ENCODE data around the gene MYCBPAP. TPM values are rescaled to one million over a fixed set of nuclear protein-coding genes. Genes with fewer than 3 reads are reported as not detected.
"Not testable (repeated sequence)": the region's sequence is repeated elsewhere in the genome, so short reads cannot be mapped to it uniquely, and the experiment has no call there.

MYCBPAP gene
- total RNA-seq, 8 experiments from 2014 or later, result 0.71 to 2.8 (median 1.2) TPM; not detected in 1

DNA sequence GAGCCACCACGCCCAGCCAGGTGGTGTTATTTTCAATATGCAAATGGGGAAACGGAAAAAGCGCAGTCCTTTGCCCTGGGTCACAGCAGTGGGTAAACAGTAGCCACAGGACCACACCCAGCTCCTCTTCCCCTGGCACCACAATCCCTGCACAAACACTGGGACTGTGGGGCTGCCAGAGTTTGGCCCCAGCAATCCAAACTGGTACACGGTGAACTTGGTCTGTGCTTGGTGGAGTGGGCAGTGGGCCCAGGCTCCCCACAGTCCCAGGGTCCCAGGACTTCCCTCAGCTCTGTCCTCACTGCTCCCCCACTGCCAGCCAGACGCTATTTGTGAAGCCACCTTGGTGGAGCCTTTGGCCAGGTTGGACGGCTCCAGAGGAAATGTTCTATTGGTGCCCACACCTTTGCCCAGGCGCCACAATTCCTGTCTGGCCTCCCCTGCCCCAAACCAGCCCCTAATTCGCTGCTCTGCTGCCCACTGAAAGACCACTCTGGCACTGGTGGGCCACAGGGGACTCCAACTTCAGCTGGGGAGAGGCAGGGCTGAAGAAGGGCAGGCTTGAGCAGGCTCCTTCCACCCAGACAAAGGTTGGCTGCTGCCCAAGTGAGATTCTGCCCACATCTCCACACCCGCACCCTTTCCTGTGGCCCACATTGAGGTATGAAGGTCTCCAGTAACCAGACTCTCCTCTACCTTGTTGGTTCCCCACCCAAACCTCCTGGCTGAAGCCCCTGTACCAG is 41.7 kb upstream of the MYCBPAP start:
- H3K27ac ChIP-seq, result no peak overlapping the region
- H3K4me3 ChIP-seq, result no peak overlapping the region
- in situ Hi-C loops (cut with MboI; ENCODE audit: low pct_unique_long_range_greater_than_20kb in 2 of 9, low sequenced_read_pairs in 9 of 9, unreplicated experiment in 9 of 9), result no loop called here
- peak in 1 of 8 experiments; percentile 69 for ATAC-seq (replicated peaks in 6 of 8)
- 47 to 83% (median 73%) methylated on average over 1 to 3 of the region's 9 CpGs; no CpG with 5 or more reads in 6 of the 10 experiments for WGBS, 10 experiments
- H3K4me1 ChIP-seq (replicated peaks in 1 of 2), result peaks cover 0 to 2% of the 10 kb centered on the region in 2 donors

DNA sequence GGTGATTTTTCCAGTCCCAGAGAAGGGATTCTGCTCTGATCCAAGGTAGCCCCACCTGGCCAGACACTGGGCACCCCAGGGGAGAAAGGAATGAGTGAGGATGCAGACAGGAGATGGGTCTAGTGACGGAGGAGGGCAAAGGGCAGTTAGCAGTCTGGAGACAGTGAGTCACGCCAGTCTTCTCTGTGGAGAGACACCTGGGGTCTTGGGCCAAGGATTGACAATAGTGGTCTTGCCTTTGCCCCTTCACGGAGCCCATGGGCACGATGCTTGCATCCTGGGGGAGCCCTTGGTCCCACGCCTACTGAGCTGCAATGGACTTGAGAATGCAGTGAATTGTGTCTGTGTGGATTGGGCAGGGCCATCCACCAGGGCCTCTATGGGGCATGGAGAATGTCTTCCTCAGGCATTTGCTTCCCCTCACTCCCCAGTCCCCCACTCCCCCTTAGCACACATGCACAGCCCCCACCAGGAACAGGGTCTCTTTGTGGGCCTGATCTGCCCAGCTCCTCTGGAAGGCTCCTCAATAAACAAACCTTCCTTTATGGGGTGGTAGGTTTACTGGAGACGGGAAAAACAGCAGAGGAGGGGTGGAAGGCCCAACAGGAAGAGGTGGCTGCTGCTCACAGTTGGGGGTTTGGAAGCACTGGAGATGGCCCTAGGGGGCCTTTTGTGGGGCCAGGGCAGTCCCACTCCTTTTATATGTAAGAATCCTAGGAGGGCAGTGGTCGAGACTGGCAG is 41.0 kb upstream of the MYCBPAP start:
- H3K4me3 ChIP-seq, result no peak overlapping the region
- H3K27ac ChIP-seq, result no peak overlapping the region
- no peak for ATAC-seq (replicated peaks in 6 of 8)
- H3K4me1 ChIP-seq (replicated peaks in 1 of 2), result peaks cover 0 to 2% of the 10 kb centered on the region in 2 donors
- in situ Hi-C loops (cut with MboI; ENCODE audit: low pct_unique_long_range_greater_than_20kb in 2 of 9, low sequenced_read_pairs in 9 of 9, unreplicated experiment in 9 of 9), result no loop called here
- WGBS, 10 experiments, result 29 to 100% (median 76%) methylated on average over 1 to 4 of the region's 7 CpGs; no CpG with 5 or more reads in 6 of the 10 experiments

DNA sequence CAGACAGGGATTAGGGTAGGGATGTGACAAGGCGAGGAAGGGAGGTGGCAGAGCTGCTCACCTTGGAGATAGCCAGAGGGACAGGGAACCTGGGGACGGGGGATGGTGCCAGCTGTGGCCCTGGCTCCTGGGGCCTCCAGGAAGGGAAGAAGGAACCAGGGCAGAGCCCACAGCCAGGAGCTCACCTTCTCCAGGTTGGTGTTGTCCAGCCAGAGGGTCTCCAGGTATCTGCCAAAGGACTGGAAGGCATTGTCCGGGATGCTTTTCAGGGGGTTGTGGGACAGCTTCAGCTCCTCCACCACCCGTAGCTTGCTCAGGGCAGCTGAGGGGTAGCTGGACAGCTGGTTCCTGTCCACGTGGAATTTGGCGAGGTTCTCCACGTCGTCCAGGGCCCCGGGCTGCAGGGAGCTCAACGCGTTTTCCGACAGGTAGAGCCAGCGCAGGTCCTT is 40.4 kb upstream of the MYCBPAP start:
- 52 to 91% (median 80%) methylated on average over 1 to 9 of the region's 13 CpGs; no CpG with 5 or more reads in 3 of the 10 experiments for WGBS, 10 experiments
- ATAC-seq (replicated peaks in 6 of 8), result no peak
- H3K4me3 ChIP-seq, result no peak overlapping the region
- H3K4me1 ChIP-seq (replicated peaks in 1 of 2), result peaks cover 0 to 2% of the 10 kb centered on the region in 2 donors
- in situ Hi-C loops (cut with MboI; ENCODE audit: low pct_unique_long_range_greater_than_20kb in 2 of 9, low sequenced_read_pairs in 9 of 9, unreplicated experiment in 9 of 9), result no loop called here
- H3K27ac ChIP-seq, result no peak overlapping the region

DNA sequence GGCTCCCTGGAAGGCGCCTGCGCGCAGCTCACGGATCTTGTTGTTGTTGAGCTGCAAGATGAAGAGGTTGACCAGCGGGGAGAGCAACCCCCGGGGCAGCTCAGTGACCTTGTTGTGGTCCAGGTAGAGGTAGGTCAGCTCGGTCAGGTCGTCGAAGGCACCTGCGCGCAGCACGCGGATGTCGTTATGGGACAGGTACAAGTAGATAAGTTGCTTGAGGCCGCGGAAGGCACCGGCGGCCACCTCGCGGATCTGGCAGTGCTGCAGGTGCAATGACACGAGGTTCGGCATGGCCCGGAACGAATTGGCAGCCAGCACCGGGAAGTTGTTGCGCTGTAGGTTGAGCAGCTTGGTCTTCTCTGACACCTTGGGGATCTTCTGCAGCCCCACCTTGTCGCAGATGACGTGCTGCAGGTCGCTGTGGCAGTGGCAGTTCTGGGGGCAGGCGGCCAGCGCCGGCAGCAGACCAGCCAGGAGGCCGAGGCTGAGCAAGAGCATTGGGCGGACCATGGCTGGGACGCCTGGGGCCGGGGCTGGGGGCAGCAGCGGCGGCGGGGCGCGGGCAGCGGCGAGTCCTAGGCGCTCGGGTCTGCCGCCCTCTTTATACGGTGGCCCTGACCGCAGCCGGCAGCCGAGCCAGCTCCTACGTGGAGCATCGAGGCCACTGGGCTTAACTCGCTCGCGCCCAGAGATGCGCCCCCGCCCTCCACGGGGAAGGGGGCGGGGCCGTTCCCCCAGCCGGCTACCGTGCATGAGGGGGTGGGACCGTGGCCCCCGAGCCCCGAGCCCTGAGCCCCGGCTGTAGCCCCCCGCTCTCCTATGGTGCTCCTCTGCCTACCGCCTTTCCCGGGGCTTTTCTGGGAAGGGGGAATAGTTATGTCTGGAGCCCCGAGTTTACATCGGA is 39.7 kb upstream of the MYCBPAP start, which contains the start of gene CHAD:
Gene CHAD, minus strand, starts transcription at position 577 of the 904 bp plus-strand sequence. Its CDS starts 67 bp downstream, at position 510.
- in situ Hi-C loops (cut with MboI; ENCODE audit: low pct_unique_long_range_greater_than_20kb in 2 of 9, low sequenced_read_pairs in 9 of 9, unreplicated experiment in 9 of 9), result no loop called here
- Histone ChIP-seq H3K4me3 (peak within 1 kb of the TSS in 3 of 5 donors; percentile 11 to 18 (median 13)), H3K4me1 (replicated peaks in 1 of 2) (peaks cover 0 to 2% of the 10 kb centered on the region in 2 donors), H3K27ac (no peak within 1 kb of the TSS)
- ATAC-seq (replicated peaks in 6 of 8), result peak; percentile 35 to 75 (median 54)
- WGBS, 10 experiments, result 20 to 98% (median 49%) methylated on average over 2 to 9 of the region's 71 CpGs; no CpG with 5 or more reads in 4 of the 10 experiments

DNA sequence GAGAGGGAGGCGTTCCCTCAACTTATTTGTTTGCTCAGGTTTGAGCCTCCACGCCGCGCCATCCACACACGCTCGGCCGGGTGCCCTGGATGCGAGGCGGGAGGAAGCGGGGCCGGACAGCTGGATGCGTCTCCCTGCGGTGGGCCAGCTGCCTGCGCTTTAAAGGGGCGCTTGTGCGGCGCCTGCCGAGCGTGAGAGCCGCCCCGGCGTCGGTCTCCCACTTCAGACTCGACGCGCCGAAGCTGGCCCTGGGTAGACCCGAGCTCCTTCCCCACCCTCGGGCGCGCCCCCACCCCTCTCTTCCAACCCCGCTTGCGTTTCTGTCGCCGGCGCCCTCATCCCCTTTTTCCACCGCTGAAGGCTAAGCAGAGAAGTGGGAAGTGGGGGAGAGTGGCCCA is 39.0 kb upstream of the MYCBPAP start:
- WGBS, 10 experiments, result 0% methylated on average over 3 of the region's 37 CpGs; no CpG with 5 or more reads in 9 of the 10 experiments
- peak; percentile 29 to 57 (median 44) for ATAC-seq (replicated peaks in 6 of 8)
- no peak overlapping the region for H3K27ac ChIP-seq
- in situ Hi-C loops (cut with MboI; ENCODE audit: low pct_unique_long_range_greater_than_20kb in 2 of 9, low sequenced_read_pairs in 9 of 9, unreplicated experiment in 9 of 9), result no loop called here
- H3K4me3 ChIP-seq, result peak overlapping the region in 3 of 5 donors; percentile 11 to 18 (median 13)
- H3K4me1 ChIP-seq (replicated peaks in 1 of 2), result peaks cover 0 to 2% of the 10 kb centered on the region in 2 donors

DNA sequence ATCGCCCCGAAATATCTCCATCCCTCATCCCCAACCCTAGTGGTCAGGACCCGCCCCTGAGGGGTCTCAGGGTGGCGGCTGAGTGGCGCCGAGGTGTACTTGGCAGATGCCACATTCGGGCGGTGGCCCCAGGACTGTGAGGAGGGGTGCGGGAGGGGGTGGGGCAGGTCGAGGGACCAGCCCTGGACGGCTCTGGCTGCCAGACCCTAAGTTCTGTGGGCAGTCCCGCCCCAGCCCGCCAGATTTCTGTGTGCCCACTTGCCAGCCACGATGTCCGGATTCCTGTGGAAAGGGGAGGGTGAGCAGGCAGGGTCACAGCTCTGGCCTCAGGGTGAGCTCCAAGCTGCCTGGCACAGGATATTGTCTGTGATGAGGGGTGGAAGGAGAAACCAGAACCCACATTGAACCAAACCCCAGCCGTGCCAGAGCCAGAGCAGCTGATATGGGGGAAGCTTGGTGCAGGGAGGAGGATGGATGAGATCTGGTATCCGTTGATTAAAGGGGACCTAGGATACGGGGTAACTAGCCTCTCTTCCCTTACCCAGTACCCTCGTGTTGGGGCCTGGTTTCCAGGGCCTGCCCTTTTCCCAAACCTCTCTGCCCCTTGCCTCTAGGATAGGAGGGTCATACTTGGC is 38.5 kb upstream of the MYCBPAP start:
- ATAC-seq (replicated peaks in 6 of 8), result no peak

DNA sequence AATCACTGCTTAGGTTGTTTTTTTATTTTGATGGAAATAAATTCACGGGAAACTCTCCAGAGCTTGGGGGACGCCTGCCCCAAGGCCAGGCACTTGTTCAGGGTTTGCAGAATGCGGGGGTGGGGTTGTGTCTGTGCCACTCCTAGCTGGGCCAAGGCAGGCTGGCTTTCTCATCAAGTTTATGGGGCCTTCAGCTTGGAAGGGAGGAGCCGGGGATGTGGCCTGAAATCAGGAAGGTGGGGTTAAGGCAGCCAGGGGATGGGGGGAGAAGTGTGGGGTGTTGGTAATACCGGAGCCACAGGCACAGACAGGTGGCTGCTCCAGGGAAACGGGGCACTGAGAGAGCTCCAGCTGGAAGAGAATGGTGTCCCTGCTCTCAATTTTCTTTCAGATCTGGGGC is 37.8 kb upstream of the MYCBPAP start:
- H3K4me1 ChIP-seq (replicated peaks in 1 of 2), result peaks cover 0 to 2% of the 10 kb centered on the region in 2 donors
- 20 to 100% (median 57%) methylated on average over 1 to 2 of the region's 6 CpGs; no CpG with 5 or more reads in 6 of the 10 experiments for WGBS, 10 experiments
- no peak overlapping the region for H3K27ac ChIP-seq
- in situ Hi-C loops (cut with MboI; ENCODE audit: low pct_unique_long_range_greater_than_20kb in 2 of 9, low sequenced_read_pairs in 9 of 9, unreplicated experiment in 9 of 9), result no loop called here
- ATAC-seq (replicated peaks in 6 of 8), result no peak
- no peak overlapping the region for H3K4me3 ChIP-seq

More for the DNA sequence above, 38.5 kb upstream of the MYCBPAP start:
- Histone ChIP-seq H3K4me1 (replicated peaks in 1 of 2) (peaks cover 0 to 2% of the 10 kb centered on the region in 2 donors), H3K4me3 (no peak overlapping the region), H3K27ac (no peak overlapping the region)
- WGBS, 10 experiments, result 17 to 80% (median 57%) methylated on average over 1 to 3 of the region's 19 CpGs; no CpG with 5 or more reads in 4 of the 10 experiments
- in situ Hi-C loops (cut with MboI; ENCODE audit: low pct_unique_long_range_greater_than_20kb in 2 of 9, low sequenced_read_pairs in 9 of 9, unreplicated experiment in 9 of 9), result no loop called here

DNA sequence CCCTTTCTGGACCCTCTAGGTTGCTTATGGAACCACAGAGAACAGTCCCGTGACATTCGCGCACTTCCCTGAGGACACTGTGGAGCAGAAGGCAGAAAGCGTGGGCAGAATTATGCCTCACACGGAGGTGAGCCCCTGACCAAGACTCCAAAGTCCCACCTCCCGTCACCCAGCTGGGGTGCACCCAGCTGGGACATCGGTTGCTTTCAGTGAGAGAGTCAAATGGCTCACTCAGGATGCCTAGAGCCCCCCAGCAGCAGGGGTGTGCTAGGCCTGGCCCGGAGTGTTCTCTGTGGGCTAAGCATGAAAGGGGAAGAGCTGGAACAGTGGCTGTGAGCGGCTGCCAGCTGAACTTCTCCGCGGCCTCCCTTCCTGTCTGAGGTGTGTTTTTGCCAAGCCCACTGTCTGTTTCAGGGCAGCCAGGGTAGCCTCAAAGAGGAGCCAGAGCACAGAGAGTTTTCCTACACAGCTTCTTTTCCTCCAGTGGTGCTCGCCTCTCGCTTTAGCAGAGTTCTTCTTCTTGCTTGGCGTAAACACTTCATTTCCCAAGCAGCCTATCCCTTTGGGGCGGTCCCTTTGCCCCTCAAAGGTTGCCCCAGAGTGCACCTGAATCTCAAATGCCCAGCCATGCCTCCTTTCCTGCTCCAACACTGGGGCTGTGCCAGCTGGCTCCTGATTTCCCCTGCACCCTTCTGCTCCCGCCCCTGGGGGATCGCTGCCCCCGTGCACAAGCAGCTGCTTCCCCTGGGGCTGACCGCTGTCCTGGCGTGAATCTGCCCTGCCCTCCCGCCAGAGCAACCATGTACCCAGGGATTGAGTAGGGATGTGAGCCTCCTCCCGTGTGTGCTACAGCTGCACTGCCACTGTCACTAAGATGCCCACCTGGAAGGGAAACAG is 37.0 kb upstream of the MYCBPAP start:
- H3K27ac ChIP-seq, result no peak overlapping the region
- ATAC-seq (replicated peaks in 6 of 8), result no peak
- in situ Hi-C loops (cut with MboI; ENCODE audit: low pct_unique_long_range_greater_than_20kb in 2 of 9, low sequenced_read_pairs in 9 of 9, unreplicated experiment in 9 of 9), result no loop called here
- no peak overlapping the region for H3K4me3 ChIP-seq
- H3K4me1 ChIP-seq (replicated peaks in 1 of 2), result peaks cover 0 to 2% of the 10 kb centered on the region in 2 donors
- 60 to 100% (median 86%) methylated on average over 1 to 10 of the region's 22 CpGs; no CpG with 5 or more reads in 5 of the 10 experiments for WGBS, 10 experiments

DNA sequence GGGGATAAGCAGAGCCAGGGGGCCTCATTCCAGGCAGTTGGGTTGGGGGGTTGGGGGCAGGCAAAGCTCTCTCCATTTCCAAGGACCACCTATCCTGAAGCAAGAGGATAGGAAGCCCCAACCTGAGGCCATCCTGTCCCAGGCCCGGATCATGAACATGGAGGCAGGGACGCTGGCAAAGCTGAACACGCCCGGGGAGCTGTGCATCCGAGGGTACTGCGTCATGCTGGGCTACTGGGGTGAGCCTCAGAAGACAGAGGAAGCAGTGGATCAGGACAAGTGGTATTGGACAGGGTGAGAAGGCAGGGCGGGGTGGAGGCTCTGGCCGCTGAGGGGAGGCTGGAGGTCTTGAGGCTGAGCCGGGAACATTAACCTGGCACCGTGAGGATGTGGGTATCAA is 36.0 kb upstream of the MYCBPAP start:
- ATAC-seq (replicated peaks in 6 of 8), result no peak
- Histone ChIP-seq H3K4me1 (replicated peaks in 1 of 2) (peaks cover 0 to 2% of the 10 kb centered on the region in 2 donors), H3K27ac (no peak overlapping the region), H3K4me3 (no peak overlapping the region)
- 60 to 90% (median 85%) methylated on average over 1 to 6 of the region's 10 CpGs; no CpG with 5 or more reads in 7 of the 10 experiments for WGBS, 10 experiments
- in situ Hi-C loops (cut with MboI; ENCODE audit: low pct_unique_long_range_greater_than_20kb in 2 of 9, low sequenced_read_pairs in 9 of 9, unreplicated experiment in 9 of 9), result no loop called here

DNA sequence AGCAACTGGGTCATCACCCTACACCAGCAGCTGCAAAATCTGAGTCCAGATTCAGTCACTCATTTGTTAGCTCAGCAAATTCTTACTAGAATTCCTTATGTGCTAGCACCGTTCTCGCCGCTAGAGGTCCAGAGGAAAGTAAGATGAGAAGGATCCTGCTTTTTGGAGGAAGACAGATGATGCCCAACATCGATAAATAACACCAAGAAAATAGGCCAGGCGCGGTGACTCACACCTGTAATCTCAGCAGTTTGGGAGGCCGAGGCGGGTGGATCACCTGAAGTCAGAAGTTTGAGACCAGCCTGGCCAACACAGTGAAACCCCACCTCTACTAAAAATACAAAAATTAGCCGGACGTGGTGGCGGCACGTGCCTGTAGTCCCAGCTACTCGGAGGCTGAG is 35.5 kb upstream of the MYCBPAP start:
- ATAC-seq (replicated peaks in 6 of 8); H3K4me1 ChIP-seq (replicated peaks in 1 of 2); in situ Hi-C loops (cut with MboI; ENCODE audit: low pct_unique_long_range_greater_than_20kb in 2 of 9, low sequenced_read_pairs in 9 of 9, unreplicated experiment in 9 of 9); H3K27ac ChIP-seq; H3K4me3 ChIP-seq: not testable (repeated sequence)
- 0 to 88% (median 71%) methylated on average over 1 to 11 of the region's 13 CpGs; no CpG with 5 or more reads in 1 of the 10 experiments for WGBS, 10 experiments

DNA sequence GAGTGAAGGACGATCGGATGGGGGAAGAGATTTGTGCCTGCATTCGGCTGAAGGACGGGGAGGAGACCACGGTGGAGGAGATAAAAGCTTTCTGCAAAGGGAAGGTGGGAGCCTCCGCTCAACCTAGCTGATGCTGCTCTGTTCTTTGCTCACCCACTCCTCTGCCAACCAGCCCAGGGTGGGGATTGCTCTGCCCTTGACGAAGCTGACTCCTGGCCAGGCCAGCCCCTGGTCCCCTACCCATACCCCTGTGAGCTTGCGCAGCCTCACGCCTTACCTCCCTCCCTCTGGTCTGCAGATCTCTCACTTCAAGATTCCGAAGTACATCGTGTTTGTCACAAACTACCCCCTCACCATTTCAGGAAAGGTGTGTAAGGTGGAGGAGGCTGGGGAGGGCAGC is 34.3 kb upstream of the MYCBPAP start:
- H3K27ac ChIP-seq, result no peak overlapping the region
- in situ Hi-C loops (cut with MboI; ENCODE audit: low pct_unique_long_range_greater_than_20kb in 2 of 9, low sequenced_read_pairs in 9 of 9, unreplicated experiment in 9 of 9), result no loop called here
- ATAC-seq (replicated peaks in 6 of 8), result no peak

More for the DNA sequence above, 34.3 kb upstream of the MYCBPAP start:
- no peak overlapping the region for H3K4me3 ChIP-seq
- WGBS, 10 experiments, result 67 to 100% (median 72%) methylated on average over 1 to 5 of the region's 11 CpGs; no CpG with 5 or more reads in 5 of the 10 experiments
- peaks cover 7 to 8% of the 10 kb centered on the region in 2 donors for H3K4me1 ChIP-seq (replicated peaks in 1 of 2)
